ENCODE data around the gene SLC30A2.
A peak's percentile ranks its signal among the peaks of the same experiment; 100 is the strongest.

Gene SLC30A2

GRCh38 chr1:26037904-26038303 lies 8.0 kb downstream of the SLC30A2 start:
- no peak for DNase-seq

DNA sequence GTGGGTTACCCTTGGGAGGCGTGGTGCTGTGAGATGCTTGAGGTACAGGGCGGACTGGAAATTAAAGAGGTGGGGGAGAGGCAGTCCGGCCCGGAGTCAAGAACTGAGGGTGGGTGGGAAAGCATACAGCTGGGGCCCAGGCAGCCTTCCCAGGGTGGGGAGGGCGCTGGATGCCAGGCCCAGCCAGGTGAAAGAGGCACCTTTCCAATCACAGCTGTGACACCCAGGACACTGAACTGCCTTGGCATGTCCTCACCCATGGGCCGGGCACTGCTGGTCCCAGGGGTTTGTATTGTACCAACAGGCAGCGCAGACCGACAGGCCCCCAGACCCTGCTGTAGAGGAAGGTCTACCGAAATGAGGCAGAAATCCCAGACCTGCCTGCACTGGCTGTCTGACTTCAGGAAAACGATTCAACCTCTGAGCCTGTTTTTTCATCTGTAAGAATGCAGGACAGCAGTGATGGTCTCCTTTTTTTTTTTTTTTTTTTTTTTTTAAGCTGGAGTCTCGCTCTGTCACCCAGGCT lies 9.1 kb downstream of the SLC30A2 start:
- no peak for DNase-seq

- peak; percentile 47 for DNase-seq
Measured at GRCh38 chr1:26035959-26036755, 9.8 kb downstream of the SLC30A2 start.

DNA sequence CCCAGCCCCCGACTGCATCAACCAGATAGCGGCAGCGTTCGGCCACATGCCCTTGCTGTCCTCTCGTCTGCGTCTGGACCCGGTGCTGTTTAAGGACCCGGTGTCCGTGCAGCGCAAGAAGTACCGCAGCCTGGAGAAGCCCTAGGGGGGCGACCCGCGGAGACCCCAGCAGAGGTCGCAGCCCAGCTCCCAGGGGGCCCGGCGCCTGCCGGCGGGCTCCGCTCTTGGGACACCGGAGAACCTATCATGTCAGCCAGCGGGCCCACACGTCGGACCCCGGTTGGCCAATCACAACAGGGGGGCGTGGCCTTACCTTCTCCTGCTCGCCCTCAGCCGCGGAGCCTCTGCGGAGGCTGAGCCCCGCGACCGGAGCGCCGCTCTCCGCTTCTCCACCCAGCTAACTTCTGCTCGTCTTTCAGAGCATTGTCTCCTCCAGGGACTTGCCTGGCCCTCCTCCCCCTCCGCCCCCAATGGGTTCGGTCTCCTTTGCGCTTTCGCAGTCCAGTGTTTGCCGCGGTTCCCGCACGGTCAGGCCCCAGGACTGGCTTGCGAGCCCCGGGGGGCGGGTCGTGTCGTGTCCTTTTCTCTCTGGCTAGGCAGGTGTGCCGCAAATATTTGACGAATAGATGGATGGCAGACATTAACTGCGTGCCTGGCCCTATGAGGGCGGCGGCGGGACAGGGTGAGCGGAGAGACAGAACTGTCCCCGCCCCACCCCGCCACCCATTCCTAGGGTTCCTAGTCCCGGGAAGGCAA lies 10.5 kb downstream of the SLC30A2 start:
- DNase-seq = peak; percentile 89

GRCh38 chr1:26034504-26035202 lies 11.3 kb downstream of the SLC30A2 start:
- DNase-seq = no peak

DNA sequence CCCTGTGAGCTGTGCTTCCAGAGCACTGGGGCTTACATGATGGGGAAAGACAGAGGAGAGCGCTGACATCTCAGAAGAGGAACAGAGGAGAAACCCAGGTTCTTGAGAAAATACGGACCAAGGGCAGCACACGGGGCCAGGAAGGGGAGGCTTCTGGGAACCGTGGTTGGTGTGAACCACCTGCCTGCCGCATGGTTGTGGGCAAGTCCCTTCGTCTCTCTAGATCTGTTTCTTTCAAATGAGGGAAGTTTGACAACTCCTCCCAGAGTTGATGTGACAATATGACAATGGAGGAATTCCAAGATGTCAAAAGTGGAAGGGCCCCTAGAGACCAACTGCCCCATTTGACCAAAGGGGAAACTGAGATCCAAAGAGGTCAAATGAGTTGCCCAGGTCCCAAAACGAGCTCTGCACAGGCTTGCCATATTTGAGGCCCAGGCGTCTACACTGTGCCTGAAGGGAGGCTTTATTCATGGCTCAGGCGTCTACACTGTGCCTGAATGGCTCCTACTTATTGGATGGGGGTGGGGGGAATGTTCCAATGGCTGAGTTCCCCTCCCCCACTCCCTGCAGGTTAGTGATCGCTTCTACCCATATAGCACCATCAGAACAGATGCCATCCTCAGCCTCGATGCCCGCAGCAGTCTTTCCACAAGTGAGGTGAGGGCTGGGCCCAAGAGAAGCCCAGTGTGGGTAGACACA lies 13.1 kb downstream of the SLC30A2 start:
- no peak for DNase-seq

GRCh38 chr1:26031611-26032220 lies 14.2 kb downstream of the SLC30A2 start:
- DNase-seq = no peak

DNA sequence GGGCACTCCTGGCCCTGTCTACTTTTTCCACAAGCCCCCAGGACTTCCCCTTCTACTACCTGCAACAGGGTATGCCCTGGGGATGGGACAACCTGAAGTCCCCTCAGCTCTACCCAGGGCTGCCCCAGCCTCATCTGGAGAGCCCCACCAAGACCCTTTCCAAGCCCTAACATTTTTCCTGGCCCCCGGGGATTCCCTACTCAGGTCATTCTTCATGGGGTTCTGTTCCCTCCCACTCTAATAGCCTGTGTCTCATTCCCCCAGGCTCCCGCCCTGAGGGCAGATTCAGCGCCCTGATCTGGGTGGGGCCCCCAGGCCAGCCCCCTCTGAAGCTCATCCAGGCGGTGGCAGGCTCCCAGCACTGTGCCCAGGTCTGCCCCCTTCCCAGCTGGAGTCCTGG lies 14.7 kb downstream of the SLC30A2 start:
- DNase-seq = no peak

DNA sequence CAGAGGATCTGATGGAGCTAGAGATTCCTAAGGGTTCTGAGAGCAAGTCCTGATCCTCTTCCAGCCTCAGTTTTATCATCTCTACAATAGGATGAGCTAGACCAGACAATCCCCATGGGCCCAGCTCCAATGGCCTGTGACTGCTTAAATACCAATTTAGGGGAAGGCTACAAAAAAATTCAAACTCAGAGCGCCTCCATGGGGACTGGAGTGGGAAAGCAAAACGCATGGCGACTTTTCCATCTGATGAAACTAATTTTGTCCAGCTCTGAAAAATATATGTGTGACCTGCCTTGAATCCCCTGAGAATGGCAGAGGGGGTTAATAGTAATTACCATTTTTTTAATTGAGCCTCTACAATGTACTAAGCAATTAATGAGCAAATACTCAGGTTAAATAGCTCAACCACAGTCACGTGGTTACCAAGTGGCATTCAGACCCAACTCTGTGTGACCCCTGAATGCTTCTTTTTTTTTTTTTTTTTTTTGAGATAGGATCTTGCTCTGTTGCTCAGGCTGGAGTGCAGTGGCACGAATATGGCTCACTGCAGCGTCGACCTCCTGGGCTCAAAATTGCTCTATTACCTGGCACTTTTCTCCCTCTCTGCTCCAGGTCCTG lies 15.9 kb downstream of the SLC30A2 start:
- DNase-seq = peak; percentile 9

DNA sequence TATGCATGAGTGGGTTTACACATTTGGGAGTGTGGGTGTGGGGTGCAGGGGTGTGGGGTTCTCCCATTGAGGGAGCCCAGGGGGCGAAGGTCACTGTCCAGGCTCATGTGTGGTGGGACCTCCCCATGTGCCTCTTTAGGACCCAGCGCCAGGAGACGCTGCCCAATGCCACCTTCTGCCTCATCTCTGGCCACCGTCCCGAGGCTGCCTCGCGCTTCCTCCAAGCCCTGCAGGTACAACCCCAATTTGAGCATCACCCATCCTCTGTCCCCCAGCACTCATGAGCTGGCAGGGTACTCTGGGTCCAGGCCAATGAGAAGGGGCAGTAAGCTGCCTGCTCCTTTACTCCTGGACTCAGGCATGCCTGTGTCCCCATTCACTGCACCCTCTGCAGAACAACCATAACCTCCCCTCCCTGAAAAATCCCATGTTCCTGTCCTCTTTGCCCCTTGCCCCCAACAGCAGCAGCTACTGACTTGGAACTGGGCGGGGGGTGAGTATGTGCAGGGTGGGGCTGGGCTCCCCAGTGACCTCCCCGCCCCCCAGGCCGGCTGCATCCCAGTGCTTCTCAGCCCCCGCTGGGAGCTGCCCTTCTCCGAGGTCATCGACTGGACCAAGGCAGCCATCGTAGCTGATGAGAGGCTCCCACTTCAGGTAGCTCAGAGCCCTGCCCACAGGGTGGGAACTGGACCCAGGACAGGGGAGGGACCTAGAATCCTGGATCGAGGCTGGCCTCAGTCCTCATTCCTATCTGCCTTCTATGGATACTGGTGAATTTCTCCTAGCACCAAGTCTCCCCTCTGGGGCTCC lies 16.7 kb downstream of the SLC30A2 start:
- no peak for DNase-seq

DNA sequence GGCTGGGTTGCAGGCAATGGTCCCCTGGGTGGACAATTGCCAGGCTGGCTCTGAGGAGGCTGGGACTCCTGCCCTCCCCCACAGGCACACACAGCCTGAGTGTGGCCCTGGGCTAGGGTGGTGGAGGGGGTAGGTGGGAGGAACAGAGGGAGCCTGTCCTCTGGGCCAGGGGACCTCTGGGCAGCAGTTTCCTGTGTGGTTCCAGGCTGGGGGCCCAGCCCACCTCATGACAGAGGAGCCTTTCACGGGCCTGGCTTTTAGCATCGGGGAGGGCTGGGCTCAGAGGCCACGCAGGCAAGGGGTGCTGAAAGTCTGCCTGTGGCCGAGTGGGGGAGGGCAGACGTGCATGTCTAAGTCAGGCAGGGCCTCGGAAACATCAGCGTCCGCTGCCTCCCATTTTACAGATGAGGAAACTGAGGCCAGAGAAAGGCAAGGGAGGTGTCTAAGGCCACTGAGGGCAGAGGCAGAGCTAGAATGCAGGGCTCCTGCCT lies 17.4 kb downstream of the SLC30A2 start:
- DNase-seq = no peak

DNA sequence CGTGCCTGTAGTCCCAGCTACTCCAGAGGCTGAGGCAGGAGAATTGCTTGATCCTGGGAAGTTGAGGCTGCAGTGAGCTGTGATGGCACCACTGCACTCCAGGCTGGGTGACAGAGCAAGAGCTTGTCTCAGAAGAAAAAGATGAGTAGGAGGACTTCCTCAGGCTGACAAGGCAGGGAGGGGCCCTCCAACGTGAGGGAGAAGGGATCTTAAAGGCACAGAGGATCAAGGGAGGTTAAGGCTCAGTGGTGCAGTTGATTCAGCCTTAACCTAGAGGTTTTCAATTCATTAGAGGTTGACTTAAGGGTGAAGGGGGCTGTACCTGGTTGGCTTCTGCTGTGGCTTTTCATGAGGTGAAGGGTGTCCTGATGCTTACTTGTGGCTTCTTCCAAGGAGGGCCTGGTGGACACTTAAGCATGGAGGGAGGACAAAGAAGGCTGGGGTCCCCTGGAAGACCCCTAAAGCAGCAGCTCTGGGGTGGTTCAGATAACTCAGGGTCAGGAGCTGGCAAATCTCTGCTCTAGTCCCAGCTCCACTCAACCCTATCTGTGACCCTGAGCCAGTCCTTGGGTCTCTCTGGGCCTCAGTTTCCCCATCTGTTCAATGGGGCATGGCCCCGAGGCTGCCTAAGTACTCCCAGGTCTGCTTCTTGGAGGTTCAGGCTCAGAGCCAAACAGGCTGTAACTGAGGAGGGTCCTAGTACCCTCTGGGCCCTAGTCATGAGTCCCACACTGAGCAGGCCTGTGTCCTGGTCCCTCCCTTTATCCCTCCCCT lies 18.0 kb downstream of the SLC30A2 start:
- peak; percentile 48 for DNase-seq

DNA sequence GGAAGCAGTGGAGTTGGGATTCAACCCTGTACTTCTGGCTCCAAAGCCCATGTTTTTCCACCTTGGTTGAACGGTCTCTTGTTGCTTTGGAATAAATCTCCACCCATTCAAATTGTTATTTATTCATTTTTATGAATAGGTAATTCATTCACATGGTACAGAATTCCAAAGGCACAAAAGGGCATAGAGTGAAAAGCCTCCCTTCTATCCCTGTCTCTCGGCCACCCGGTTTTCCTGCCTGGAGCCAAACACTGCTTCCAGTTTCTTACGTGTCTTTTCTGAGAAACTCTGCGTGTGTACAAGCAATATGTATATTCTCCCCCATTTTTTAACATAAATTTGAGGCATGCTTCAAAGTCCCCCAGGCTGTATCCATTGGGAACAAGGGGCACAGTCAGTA lies 20.4 kb downstream of the SLC30A2 start:
- DNase-seq = no peak

GRCh38 chr1:26025060-26025459 lies 20.9 kb downstream of the SLC30A2 start:
- no peak for DNase-seq

- no peak for DNase-seq
Measured at GRCh38 chr1:26023826-26024225, 22.1 kb downstream of the SLC30A2 start.

- DNase-seq = no peak
Measured at GRCh38 chr1:26023009-26023408, 22.9 kb downstream of the SLC30A2 start.

- DNase-seq = no peak
Measured at GRCh38 chr1:26022404-26022779, 23.5 kb downstream of the SLC30A2 start.

DNA sequence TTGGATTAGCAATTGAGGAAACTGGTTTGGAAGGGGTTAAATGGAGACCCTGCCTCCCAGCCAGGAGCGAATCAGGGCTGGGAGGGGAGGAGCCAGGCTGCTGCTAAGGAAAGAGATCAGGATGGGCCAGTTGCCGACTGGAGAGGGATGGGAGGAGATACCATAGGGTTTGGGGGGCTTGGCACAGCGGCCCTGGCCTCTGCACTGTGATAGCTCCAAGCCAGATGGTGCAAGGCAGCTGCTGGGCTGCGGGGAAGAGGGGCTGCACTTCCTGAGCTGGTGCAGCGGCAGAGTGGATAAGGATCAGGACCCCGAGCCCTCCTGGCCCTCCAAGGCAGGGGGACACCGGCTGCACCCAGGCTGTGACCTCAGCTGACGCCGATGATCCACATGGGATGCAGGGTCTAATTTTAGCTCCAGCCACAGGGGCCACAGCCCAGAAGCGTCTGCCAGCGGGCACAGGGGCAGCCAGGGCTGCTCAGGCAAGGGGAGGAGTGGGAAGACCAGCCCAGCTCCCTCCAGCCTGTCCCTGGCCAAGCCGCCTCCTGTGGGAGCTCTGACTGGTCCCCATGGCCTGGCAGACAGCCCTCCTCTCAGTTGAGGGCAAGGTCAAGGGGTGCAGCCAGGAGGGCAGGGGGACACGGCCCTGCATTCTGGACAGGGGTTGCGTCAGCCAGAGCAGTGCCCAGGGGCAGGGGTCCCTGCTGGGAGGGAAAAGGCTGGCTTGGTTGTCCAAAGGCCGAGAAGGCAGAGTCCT lies 24.1 kb downstream of the SLC30A2 start, which contains the start of gene EXTL1:
Gene EXTL1, plus strand, starts transcription at position 129 of the 757 bp plus-strand sequence. CDS start 872 bp downstream, outside the sequence.
- no peak for DNase-seq

Measured in MV-4-11 (cell line).